SW480 (cell line): ENCODE measurements around the gene C21orf58.

Experiments
- DNase-seq: peaks from one replicate; pipeline ENCODE4 v3.0.0-alpha.2; 2016; ENCODE audit warnings: low spot score

Gene C21orf58

GRCh38 chr21:46255166-46255565 lies 68.5 kb downstream of the C21orf58 start:
- DNase-seq, result no peak

- no peak for DNase-seq
Measured at GRCh38 chr21:46254208-46254975, 69.3 kb downstream of the C21orf58 start.

GRCh38 chr21:46253610-46254124 lies 70.0 kb downstream of the C21orf58 start:
- DNase-seq, result no peak

GRCh38 chr21:46252840-46253239 lies 70.8 kb downstream of the C21orf58 start:
- DNase-seq, result no peak
